ENCODE measurements around the gene FGFR4. TPM values are rescaled to one million over a fixed set of nuclear protein-coding genes. Genes with fewer than 3 reads are reported as not detected.
A peak's percentile ranks its signal among the peaks of the same experiment; 100 is the strongest.

FGFR4 gene
- total and polyA plus RNA-seq, 10 donors: 5.2 to 41.6 (median 23.0) TPM

- Histone ChIP-seq H3K27ac (no peak overlapping the region), H3K9me3 (no peaks in the 10 kb centered on the region), H3K36me3 (peaks cover 0 to 5% (median 0%) of the 10 kb centered on the region in 6 donors), H3K4me1 (peaks cover 0 to 16% (median 2%) of the 10 kb centered on the region in 6 donors), H3K4me3 (no peak overlapping the region), H3K27me3 (replicated peaks in 1 of 7) (peaks cover 0 to 22% (median 0%) of the 10 kb centered on the region in 7 donors)
- WGBS, 5 donors: 90 to 95% (median 92%) methylated on average over 10 of the region's 10 CpGs
- intact Hi-C loops (cut with DNase I; ENCODE audit: low total_unique reads): no loop called here
- DNase-seq: no peak
- TF ChIP-seq CTCF (IDR thresholded peaks at IDR 0.05 in 8 of 11, conservative IDR thresholded peaks at IDR 0.05 in 3 of 11): no peak
- TF ChIP-seq POLR2AphosphoS5 (IDR thresholded peaks at IDR 0.05): no peak
- TF ChIP-seq POLR2A (IDR thresholded peaks at IDR 0.05): no peak
Observed at GRCh38 chr5:177081859-177082258, 4.9 kb upstream of the FGFR4 start.

- 50 to 79% (median 71%) methylated on average over 4 of the region's 4 CpGs for WGBS, 5 donors
- Histone ChIP-seq H3K9me3 (no peaks in the 10 kb centered on the region), H3K4me3 (no peak overlapping the region), H3K27me3 (replicated peaks in 1 of 7) (peaks cover 0 to 37% (median 0%) of the 10 kb centered on the region in 7 donors), H3K27ac (no peak overlapping the region), H3K4me1 (peaks cover 0 to 28% (median 11%) of the 10 kb centered on the region in 6 donors), H3K36me3 (no peaks in the 10 kb centered on the region)
- no peak for DNase-seq
- no peak for TF ChIP-seq POLR2AphosphoS5 (IDR thresholded peaks at IDR 0.05)
- no peak for TF ChIP-seq CTCF (IDR thresholded peaks at IDR 0.05 in 8 of 11, conservative IDR thresholded peaks at IDR 0.05 in 3 of 11)
- no peak for TF ChIP-seq POLR2A (IDR thresholded peaks at IDR 0.05)
- intact Hi-C loops (cut with DNase I; ENCODE audit: low total_unique reads): no loop called here
Observed at GRCh38 chr5:177083357-177083756, 3.4 kb upstream of the FGFR4 start.

GRCh38 chr5:177084175-177084574 is 2.5 kb upstream of the FGFR4 start:
- no peak for DNase-seq
- intact Hi-C loops (cut with DNase I; ENCODE audit: low total_unique reads): no loop called here
- H3K4me1 ChIP-seq: peaks cover 0 to 34% (median 12%) of the 10 kb centered on the region in 6 donors
- H3K36me3 ChIP-seq: no peaks in the 10 kb centered on the region
- no peak overlapping the region for H3K27ac ChIP-seq
- WGBS, 5 donors: 51 to 70% (median 65%) methylated on average over 4 of the region's 4 CpGs
- no peaks in the 10 kb centered on the region for H3K9me3 ChIP-seq
- H3K4me3 ChIP-seq: no peak overlapping the region
- peaks cover 0 to 41% (median 0%) of the 10 kb centered on the region in 7 donors for H3K27me3 ChIP-seq (replicated peaks in 1 of 7)
- TF ChIP-seq POLR2AphosphoS5 (IDR thresholded peaks at IDR 0.05) (no peak), CTCF (IDR thresholded peaks at IDR 0.05 in 8 of 11, conservative IDR thresholded peaks at IDR 0.05 in 3 of 11) (no peak), POLR2A (IDR thresholded peaks at IDR 0.05) (no peak)

- Histone ChIP-seq H3K4me1 (peaks cover 0 to 50% (median 12%) of the 10 kb centered on the region in 6 donors), H3K4me3 (peak overlapping the region in 3 of 8 donors; percentile 48 to 78 (median 58)), H3K36me3 (no peaks in the 10 kb centered on the region), H3K27ac (peak overlapping the region in 3 of 8 donors; percentile 33 to 42 (median 39)), H3K9me3 (no peaks in the 10 kb centered on the region), H3K27me3 (replicated peaks in 1 of 7) (peaks cover 0 to 41% (median 0%) of the 10 kb centered on the region in 7 donors)
- no peak for DNase-seq
- intact Hi-C loops (cut with DNase I; ENCODE audit: low total_unique reads): no loop called here
- no peak for TF ChIP-seq POLR2AphosphoS5 (IDR thresholded peaks at IDR 0.05)
- no peak for TF ChIP-seq CTCF (IDR thresholded peaks at IDR 0.05 in 8 of 11, conservative IDR thresholded peaks at IDR 0.05 in 3 of 11)
- TF ChIP-seq POLR2A (IDR thresholded peaks at IDR 0.05): no peak
- WGBS, 5 donors: 49 to 63% (median 58%) methylated on average over 12 to 13 of the region's 13 CpGs
Observed at GRCh38 chr5:177085985-177086653, 596 bp upstream of the FGFR4 start.
